Activated naive CD8-positive, alpha-beta T cell treated with anti-CD3 and anti-CD28 coated beads, Interleukin-2, amount 50 U/mL, for 24 hours (primary cell): Measurements from ENCODE around the gene GMIP.

Experiments
- ATAC-seq: fragments of 150-1000 bp; cut with Tn5 transposase; one replicate; pipeline ENCODE4 v1.10.0; 2021
- DNase-seq: peaks from one replicate; pipeline ENCODE4 v3.0.0; 2021
- H3K27ac Mint-ChIP-seq: one replicate; pipeline ENCODE4 v1.8.0; 2021; ENCODE audit warnings: mild to moderate bottlenecking, mixed read lengths
- H3K27me3 Mint-ChIP-seq: one replicate; pipeline ENCODE4 v1.8.0; 2021; ENCODE audit warnings: mixed read lengths
- H3K36me3 Mint-ChIP-seq: one replicate; pipeline ENCODE4 v1.8.0; 2021; ENCODE audit warnings: low read depth, mixed read lengths
- H3K4me1 Mint-ChIP-seq: one replicate; pipeline ENCODE4 v1.8.0; 2021; ENCODE audit warnings: mixed read lengths
- H3K4me3 Mint-ChIP-seq: one replicate; pipeline ENCODE4 v1.8.0; 2021; ENCODE audit warnings: mild to moderate bottlenecking, moderate library complexity, mixed read lengths
- H3K9me3 Mint-ChIP-seq: one replicate; pipeline ENCODE4 v1.8.0; 2021; ENCODE audit warnings: mixed read lengths

Gene GMIP

GRCh38 chr19:19634516-19635312 is 8.7 kb downstream of the GMIP start:
- H3K9me3 Mint-ChIP-seq = no peaks in the 10 kb centered on the region
- H3K36me3 Mint-ChIP-seq = peaks cover 27% of the 10 kb centered on the region
- DNase-seq = no peak
- peak overlapping the region; percentile 64 for H3K27ac Mint-ChIP-seq
- ATAC-seq = no peak
- no peaks in the 10 kb centered on the region for H3K27me3 Mint-ChIP-seq
- peaks cover 6% of the 10 kb centered on the region for H3K4me1 Mint-ChIP-seq
- no peak overlapping the region for H3K4me3 Mint-ChIP-seq

GRCh38 chr19:19633711-19634515 is 9.5 kb downstream of the GMIP start:
- no peaks in the 10 kb centered on the region for H3K9me3 Mint-ChIP-seq
- no peaks in the 10 kb centered on the region for H3K27me3 Mint-ChIP-seq
- no peak overlapping the region for H3K27ac Mint-ChIP-seq
- peaks cover 27% of the 10 kb centered on the region for H3K36me3 Mint-ChIP-seq
- peaks cover 7% of the 10 kb centered on the region for H3K4me1 Mint-ChIP-seq
- H3K4me3 Mint-ChIP-seq = no peak overlapping the region
- DNase-seq (no peak), ATAC-seq (no peak)

GRCh38 chr19:19632661-19633060 is 10.8 kb downstream of the GMIP start:
- Mint-ChIP-seq H3K9me3 (no peaks in the 10 kb centered on the region), H3K27ac (no peak overlapping the region), H3K27me3 (no peaks in the 10 kb centered on the region), H3K36me3 (peaks cover 25% of the 10 kb centered on the region), H3K4me3 (no peak overlapping the region), H3K4me1 (peaks cover 9% of the 10 kb centered on the region)
- no peak for ATAC-seq
- no peak for DNase-seq

- Mint-ChIP-seq H3K4me1 (peaks cover 22% of the 10 kb centered on the region), H3K27me3 (no peaks in the 10 kb centered on the region), H3K9me3 (no peaks in the 10 kb centered on the region), H3K4me3 (no peak overlapping the region), H3K36me3 (peaks cover 26% of the 10 kb centered on the region), H3K27ac (no peak overlapping the region)
- no peak for ATAC-seq
- DNase-seq = no peak
These were observed 12.1 kb downstream of the GMIP start for GRCh38 chr19:19631346-19631745.

GRCh38 chr19:19630426-19630825 is 13.0 kb downstream of the GMIP start:
- H3K27me3 Mint-ChIP-seq = no peaks in the 10 kb centered on the region
- peaks cover 28% of the 10 kb centered on the region for H3K4me1 Mint-ChIP-seq
- no peaks in the 10 kb centered on the region for H3K9me3 Mint-ChIP-seq
- no peak overlapping the region for H3K27ac Mint-ChIP-seq
- no peak overlapping the region for H3K4me3 Mint-ChIP-seq
- H3K36me3 Mint-ChIP-seq = peaks cover 23% of the 10 kb centered on the region
- DNase-seq = no peak
- no peak for ATAC-seq

GRCh38 chr19:19630062-19630414 is 13.4 kb downstream of the GMIP start:
- H3K27ac Mint-ChIP-seq = no peak overlapping the region
- H3K36me3 Mint-ChIP-seq = peaks cover 23% of the 10 kb centered on the region
- DNase-seq = no peak
- H3K27me3 Mint-ChIP-seq = no peaks in the 10 kb centered on the region
- no peaks in the 10 kb centered on the region for H3K9me3 Mint-ChIP-seq
- no peak for ATAC-seq
- H3K4me3 Mint-ChIP-seq = no peak overlapping the region
- H3K4me1 Mint-ChIP-seq = peaks cover 28% of the 10 kb centered on the region

- H3K36me3 Mint-ChIP-seq = peaks cover 16% of the 10 kb centered on the region
These were observed 14.8 kb downstream of the GMIP start for GRCh38 chr19:19628501-19629134.

GRCh38 chr19:19627621-19628500 is 15.6 kb downstream of the GMIP start, which contains the start of gene LPAR2:
Gene LPAR2 (minus strand): TSS chr19:19628220. CDS start chr19:19627275, 945 bp downstream.
- Mint-ChIP-seq H3K4me3 (peak within 1 kb of the TSS; percentile 85), H3K9me3 (no peaks in the 10 kb centered on the region), H3K36me3 (peaks cover 11% of the 10 kb centered on the region), H3K4me1 (peaks cover 22% of the 10 kb centered on the region), H3K27me3 (no peaks in the 10 kb centered on the region), H3K27ac (peak within 1 kb of the TSS; percentile 91)
- peak; percentile 70 for DNase-seq
- peak; percentile 68 for ATAC-seq

More at GRCh38 chr19:19628501-19629134, 14.8 kb downstream of the GMIP start:
- Mint-ChIP-seq H3K27me3 (no peaks in the 10 kb centered on the region), H3K9me3 (no peaks in the 10 kb centered on the region), H3K27ac (peak overlapping the region; percentile 73), H3K4me1 (peaks cover 22% of the 10 kb centered on the region), H3K4me3 (peak overlapping the region; percentile 54)
- peak; percentile 47 for ATAC-seq
- DNase-seq = peak; percentile 57

- Mint-ChIP-seq H3K36me3 (peaks cover 9% of the 10 kb centered on the region), H3K27ac (peak overlapping the region; percentile 91), H3K9me3 (no peaks in the 10 kb centered on the region), H3K27me3 (no peaks in the 10 kb centered on the region), H3K4me1 (peaks cover 22% of the 10 kb centered on the region), H3K4me3 (peak overlapping the region; percentile 85)
- DNase-seq (no peak), ATAC-seq (no peak)
These were observed 16.7 kb downstream of the GMIP start for GRCh38 chr19:19626516-19627472.

- Mint-ChIP-seq H3K27ac (no peak overlapping the region), H3K36me3 (peaks cover 6% of the 10 kb centered on the region), H3K4me1 (peaks cover 27% of the 10 kb centered on the region), H3K27me3 (no peaks in the 10 kb centered on the region), H3K9me3 (no peaks in the 10 kb centered on the region), H3K4me3 (no peak overlapping the region)
- no peak for DNase-seq
- no peak for ATAC-seq
These were observed 19.4 kb downstream of the GMIP start for GRCh38 chr19:19624032-19624570.

- H3K27ac Mint-ChIP-seq = no peak overlapping the region
- H3K9me3 Mint-ChIP-seq = no peaks in the 10 kb centered on the region
These were observed 20.1 kb downstream of the GMIP start for GRCh38 chr19:19623383-19623782.

GRCh38 chr19:19619849-19620210 is 23.6 kb downstream of the GMIP start:
- H3K36me3 Mint-ChIP-seq = no peaks in the 10 kb centered on the region
- no peaks in the 10 kb centered on the region for H3K27me3 Mint-ChIP-seq
- DNase-seq = no peak
- no peak overlapping the region for H3K4me3 Mint-ChIP-seq
- peaks cover 36% of the 10 kb centered on the region for H3K4me1 Mint-ChIP-seq
- no peak for ATAC-seq
- no peak overlapping the region for H3K27ac Mint-ChIP-seq
- no peaks in the 10 kb centered on the region for H3K9me3 Mint-ChIP-seq

More at GRCh38 chr19:19623383-19623782, 20.1 kb downstream of the GMIP start:
- no peaks in the 10 kb centered on the region for H3K27me3 Mint-ChIP-seq
- H3K36me3 Mint-ChIP-seq = peaks cover 4% of the 10 kb centered on the region
- H3K4me3 Mint-ChIP-seq = no peak overlapping the region
- DNase-seq (no peak), ATAC-seq (no peak)
- H3K4me1 Mint-ChIP-seq = peaks cover 28% of the 10 kb centered on the region
